ENCODE results near the gene OR4M2.
"Not testable (repeated sequence)": the region's sequence is repeated elsewhere in the genome, so short reads cannot be mapped to it uniquely, and the experiment has no call there.

Gene OR4M2

GRCh38 chr15:22080227-22080626, at the start of gene OR4M2:
TSS of gene OR4M2 (plus strand) at chr15:22080527. CDS start at chr15:22080625, 98 bp downstream.
- DNase-seq = not testable (repeated sequence)

- not testable (repeated sequence) for DNase-seq
Measured at GRCh38 chr15:22069267-22069666, 11.1 kb upstream of the OR4M2 start.

- not testable (repeated sequence) for DNase-seq
Measured at GRCh38 chr15:22081386-22081785, 1.1 kb downstream of the OR4M2 start.

- not testable (repeated sequence) for DNase-seq
Measured at GRCh38 chr15:22098616-22099253, 18.4 kb downstream of the OR4M2 start.

GRCh38 chr15:22099289-22099891, 19.1 kb downstream of the OR4M2 start:
- not testable (repeated sequence) for DNase-seq

GRCh38 chr15:22122033-22122432, 41.7 kb downstream of the OR4M2 start:
- DNase-seq = not testable (repeated sequence)

All from NCI-H2081 (cell line).